GM10266 (cell line): Measurements from ENCODE around the gene EXOC2.

Experiments
- DNase-seq: peaks from one replicate; pipeline ENCODE4 v3.0.0; 2012; ENCODE audit errors: extremely low spot score
- CTCF ChIP-seq: IDR thresholded peaks from 2 replicates; pipeline ENCODE4 v1.5.1; 2012; ENCODE audit warnings: mild to moderate bottlenecking, low read depth; ENCODE audit not compliant: control insufficient read depth, insufficient read depth; ENCODE audit errors: missing control alignments

The EXOC2 gene

GRCh38 chr6:498795-499231 lies 194.1 kb downstream of the EXOC2 start:
- TF ChIP-seq CTCF: no peak

GRCh38 chr6:497258-497657 lies 195.7 kb downstream of the EXOC2 start:
- no peak for DNase-seq
- no peak for TF ChIP-seq CTCF

More at GRCh38 chr6:498795-499231, 194.1 kb downstream of the EXOC2 start:
- peak; percentile 46 for DNase-seq

- DNase-seq: no peak
- no peak for TF ChIP-seq CTCF
Measured at GRCh38 chr6:496649-497048, 196.3 kb downstream of the EXOC2 start.

DNA sequence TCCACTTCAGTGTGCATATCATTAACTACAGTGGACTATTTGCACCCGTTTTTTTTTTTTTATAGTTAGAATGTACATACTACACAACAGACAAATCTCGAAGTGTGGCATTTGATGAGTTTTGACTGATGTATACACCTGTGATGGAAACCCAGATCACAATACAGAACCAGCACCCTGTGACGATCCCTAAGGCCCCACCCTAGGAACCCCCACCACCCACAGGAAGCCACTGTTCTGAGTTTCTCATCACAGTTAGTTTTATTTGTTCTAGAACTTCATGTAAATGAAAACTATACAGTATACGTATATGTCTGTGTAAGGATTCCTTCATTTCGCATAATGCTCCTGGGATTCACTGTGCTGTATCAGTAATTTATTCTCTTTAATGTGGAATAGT lies 198.5 kb downstream of the EXOC2 start:
- TF ChIP-seq CTCF: no peak
- no peak for DNase-seq

GRCh38 chr6:493840-494239 lies 199.1 kb downstream of the EXOC2 start:
- TF ChIP-seq CTCF: no peak
- DNase-seq: no peak

DNA sequence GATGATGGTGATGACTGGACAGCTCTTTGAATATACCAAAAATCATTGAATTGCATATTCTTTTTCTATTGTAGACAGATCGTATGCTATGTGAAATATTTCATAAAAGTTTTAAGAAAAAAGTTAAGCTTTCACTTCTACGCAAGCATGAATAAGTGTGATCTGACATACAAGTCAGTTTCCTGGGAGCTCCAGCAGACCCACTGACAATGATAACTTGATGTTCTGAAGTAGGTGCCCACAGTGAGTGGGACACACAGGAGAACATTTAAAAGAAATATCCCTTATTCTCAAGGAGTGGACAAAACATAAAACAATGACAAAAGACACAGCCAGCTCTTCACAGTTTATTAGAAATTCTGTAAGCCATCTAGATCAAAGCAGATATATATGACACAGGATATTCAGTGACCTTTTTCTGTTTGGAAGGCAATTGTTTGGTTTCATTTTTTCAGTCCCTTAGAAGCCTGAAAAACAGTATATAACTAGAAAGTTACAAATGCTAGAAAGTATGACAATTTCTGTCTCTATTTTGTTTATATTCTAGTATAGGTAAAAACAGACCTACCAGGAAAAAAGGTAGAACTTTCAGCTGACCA lies 200.0 kb downstream of the EXOC2 start:
- TF ChIP-seq CTCF: no peak
- no peak for DNase-seq

GRCh38 chr6:492178-492577 lies 200.8 kb downstream of the EXOC2 start:
- no peak for TF ChIP-seq CTCF
- DNase-seq: no peak
